ENCODE measurements around the gene TMEM145.

GRCh38 chr19:42324655-42325307 lies 11.7 kb downstream of the TMEM145 start:
- TF ChIP-seq POLR2A (IDR thresholded peaks at IDR 0.05; ENCODE audit: low read depth, low read length): no peak
- TF ChIP-seq TAF1 (IDR thresholded peaks at IDR 0.05; ENCODE audit: borderline replicate concordance, low read depth, low read length): no peak

Measured in GM12892 (cell line).